HL-60 (cell line): ENCODE measurements around the gene TNFSF11.

Source experiments
- DNase-seq, 2 experiments: peaks; one replicate each; pipeline ENCODE4 v3.0.0-alpha.2; 2010 to 2020; ENCODE audit warnings: low read depth in 1 of 2, low spot score in 1 of 2
- H3K27ac ChIP-seq: fragments of 250-450 bp; sonication (Bioruptor Pico); replicated peaks from 2 replicates; pipeline ENCODE4 v1.5.1; 2020; ENCODE audit warnings: mild to moderate bottlenecking, moderate library complexity
- H3K27me3 ChIP-seq: fragments of 250-450 bp; sonication (Bioruptor Pico); 2 replicates; pipeline ENCODE4 v1.5.1; 2021; ENCODE audit warnings: mild to moderate bottlenecking, moderate library complexity; ENCODE audit not compliant: insufficient read depth, poor library complexity, severe bottlenecking
- H3K4me3 ChIP-seq: replicated peaks from 2 replicates; pipeline ENCODE4 v1.5.1; 2011; ENCODE audit warnings: mild to moderate bottlenecking, control low read depth, low read length; ENCODE audit not compliant: insufficient read depth
- GABPA ChIP-seq: IDR thresholded peaks from 2 replicates; pipeline ENCODE4 v1.6.1; 2012; ENCODE audit warnings: low read depth
- POLR2AphosphoS5 ChIP-seq: IDR thresholded peaks from 2 replicates; pipeline ENCODE4 v1.6.1; 2012; ENCODE audit warnings: low read depth
- SPI1 ChIP-seq: IDR thresholded peaks from 2 replicates; pipeline ENCODE4 v1.6.1; 2012; ENCODE audit warnings: low read depth, mild to moderate bottlenecking, borderline replicate concordance
- TF ChIP-seq, protein P1 (sequence below): IDR thresholded peaks from 2 replicates; pipeline ENCODE4 v1.6.1; 2012; ENCODE audit warnings: low read depth; ENCODE audit not compliant: insufficient replicate concordance
- TF ChIP-seq, protein P2 (sequence below): IDR thresholded peaks from one replicate; pipeline ENCODE4 v1.5.1; 2011; ENCODE audit warnings: low read length, control low read depth, inconsistent platforms; ENCODE audit not compliant: insufficient read depth

The TNFSF11 gene

DNA sequence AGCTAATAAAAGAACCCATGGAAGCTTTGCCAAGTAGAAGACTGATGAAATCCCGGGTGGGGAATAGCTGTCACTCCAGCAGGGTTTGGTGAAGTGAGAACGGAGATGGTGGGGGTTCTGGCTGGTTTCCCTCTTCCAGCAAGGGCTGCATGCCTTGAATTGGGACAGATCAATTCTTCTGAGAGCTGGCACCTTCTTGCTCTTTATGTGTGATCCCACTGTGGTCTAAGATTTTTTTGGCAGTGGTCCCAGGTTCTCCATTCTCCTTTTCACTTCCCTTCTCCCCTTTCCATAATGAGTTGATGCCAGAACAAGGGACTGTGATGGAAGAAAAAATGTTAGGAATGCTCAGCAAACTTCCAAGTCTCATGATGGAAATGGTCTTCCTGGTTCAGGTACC is 50.0 kb downstream of the TNFSF11 start:
- Histone ChIP-seq H3K4me3 (no peak overlapping the region), H3K27me3 (no peaks in the 10 kb centered on the region), H3K27ac (no peak overlapping the region)
- TF ChIP-seq SPI1 (no peak), GABPA (no peak), POLR2AphosphoS5 (no peak)
- TF ChIP-seq, protein P1, sequence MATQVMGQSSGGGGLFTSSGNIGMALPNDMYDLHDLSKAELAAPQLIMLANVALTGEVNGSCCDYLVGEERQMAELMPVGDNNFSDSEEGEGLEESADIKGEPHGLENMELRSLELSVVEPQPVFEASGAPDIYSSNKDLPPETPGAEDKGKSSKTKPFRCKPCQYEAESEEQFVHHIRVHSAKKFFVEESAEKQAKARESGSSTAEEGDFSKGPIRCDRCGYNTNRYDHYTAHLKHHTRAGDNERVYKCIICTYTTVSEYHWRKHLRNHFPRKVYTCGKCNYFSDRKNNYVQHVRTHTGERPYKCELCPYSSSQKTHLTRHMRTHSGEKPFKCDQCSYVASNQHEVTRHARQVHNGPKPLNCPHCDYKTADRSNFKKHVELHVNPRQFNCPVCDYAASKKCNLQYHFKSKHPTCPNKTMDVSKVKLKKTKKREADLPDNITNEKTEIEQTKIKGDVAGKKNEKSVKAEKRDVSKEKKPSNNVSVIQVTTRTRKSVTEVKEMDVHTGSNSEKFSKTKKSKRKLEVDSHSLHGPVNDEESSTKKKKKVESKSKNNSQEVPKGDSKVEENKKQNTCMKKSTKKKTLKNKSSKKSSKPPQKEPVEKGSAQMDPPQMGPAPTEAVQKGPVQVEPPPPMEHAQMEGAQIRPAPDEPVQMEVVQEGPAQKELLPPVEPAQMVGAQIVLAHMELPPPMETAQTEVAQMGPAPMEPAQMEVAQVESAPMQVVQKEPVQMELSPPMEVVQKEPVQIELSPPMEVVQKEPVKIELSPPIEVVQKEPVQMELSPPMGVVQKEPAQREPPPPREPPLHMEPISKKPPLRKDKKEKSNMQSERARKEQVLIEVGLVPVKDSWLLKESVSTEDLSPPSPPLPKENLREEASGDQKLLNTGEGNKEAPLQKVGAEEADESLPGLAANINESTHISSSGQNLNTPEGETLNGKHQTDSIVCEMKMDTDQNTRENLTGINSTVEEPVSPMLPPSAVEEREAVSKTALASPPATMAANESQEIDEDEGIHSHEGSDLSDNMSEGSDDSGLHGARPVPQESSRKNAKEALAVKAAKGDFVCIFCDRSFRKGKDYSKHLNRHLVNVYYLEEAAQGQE = no peak
- TF ChIP-seq, protein P2, sequence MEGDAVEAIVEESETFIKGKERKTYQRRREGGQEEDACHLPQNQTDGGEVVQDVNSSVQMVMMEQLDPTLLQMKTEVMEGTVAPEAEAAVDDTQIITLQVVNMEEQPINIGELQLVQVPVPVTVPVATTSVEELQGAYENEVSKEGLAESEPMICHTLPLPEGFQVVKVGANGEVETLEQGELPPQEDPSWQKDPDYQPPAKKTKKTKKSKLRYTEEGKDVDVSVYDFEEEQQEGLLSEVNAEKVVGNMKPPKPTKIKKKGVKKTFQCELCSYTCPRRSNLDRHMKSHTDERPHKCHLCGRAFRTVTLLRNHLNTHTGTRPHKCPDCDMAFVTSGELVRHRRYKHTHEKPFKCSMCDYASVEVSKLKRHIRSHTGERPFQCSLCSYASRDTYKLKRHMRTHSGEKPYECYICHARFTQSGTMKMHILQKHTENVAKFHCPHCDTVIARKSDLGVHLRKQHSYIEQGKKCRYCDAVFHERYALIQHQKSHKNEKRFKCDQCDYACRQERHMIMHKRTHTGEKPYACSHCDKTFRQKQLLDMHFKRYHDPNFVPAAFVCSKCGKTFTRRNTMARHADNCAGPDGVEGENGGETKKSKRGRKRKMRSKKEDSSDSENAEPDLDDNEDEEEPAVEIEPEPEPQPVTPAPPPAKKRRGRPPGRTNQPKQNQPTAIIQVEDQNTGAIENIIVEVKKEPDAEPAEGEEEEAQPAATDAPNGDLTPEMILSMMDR = no peak
- no peak for DNase-seq

DNA sequence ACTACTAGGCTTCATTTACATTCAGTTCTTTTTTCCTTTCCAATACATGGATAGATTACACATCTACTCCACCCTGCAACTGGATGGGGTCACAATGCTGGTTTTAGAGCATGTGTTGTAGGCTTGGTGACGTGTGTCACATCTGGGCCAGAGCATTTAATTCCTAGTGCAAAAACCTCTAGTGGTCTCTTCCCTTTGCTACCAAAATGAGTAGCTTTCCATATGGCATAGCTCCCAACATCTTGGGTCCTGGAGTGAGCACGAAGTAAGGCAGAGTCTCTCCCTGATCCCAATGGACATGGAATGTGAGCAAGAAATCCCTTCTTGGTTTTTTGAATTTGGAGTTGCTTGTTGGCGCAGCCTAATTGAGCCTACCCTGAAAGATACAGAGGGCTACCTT is 51.7 kb downstream of the TNFSF11 start:
- no peak for DNase-seq
- TF ChIP-seq, protein P2 = no peak
- TF ChIP-seq GABPA (no peak), SPI1 (no peak), POLR2AphosphoS5 (no peak)
- TF ChIP-seq, protein P1 = no peak

DNA sequence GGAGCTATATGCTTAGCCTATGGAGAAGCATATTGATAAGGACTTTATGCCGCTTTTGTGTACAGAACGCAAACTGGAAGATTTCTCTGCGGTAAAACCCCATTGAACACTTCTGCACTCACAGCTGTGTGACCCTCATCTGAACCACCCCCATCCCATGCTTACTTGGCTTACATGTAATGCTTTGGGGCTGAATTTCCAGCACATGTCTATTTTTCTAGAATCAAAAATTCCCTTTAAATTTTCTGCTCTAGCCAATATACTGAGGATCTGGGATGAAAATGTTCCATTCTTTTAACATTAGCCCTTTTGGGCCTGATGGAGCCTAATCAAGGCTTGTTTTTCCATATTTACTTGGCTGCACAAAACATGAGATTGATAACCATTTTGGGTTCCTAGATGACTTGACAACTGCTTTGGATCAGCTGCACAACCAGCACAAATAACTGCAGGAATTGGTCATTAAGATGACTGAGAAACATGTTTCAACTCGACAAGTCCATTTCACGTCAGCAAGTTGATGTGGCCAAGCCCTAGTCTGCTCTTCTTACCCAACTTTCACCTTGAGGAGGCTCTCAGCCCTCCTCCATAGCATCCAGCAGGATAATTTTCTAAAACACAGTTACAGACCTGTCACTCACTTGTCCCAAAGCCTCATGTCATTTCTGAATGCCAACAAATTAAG is 52.4 kb downstream of the TNFSF11 start:
- no peaks in the 10 kb centered on the region for H3K27me3 ChIP-seq
- DNase-seq = no peak
- TF ChIP-seq SPI1 = no peak
- TF ChIP-seq POLR2AphosphoS5 = no peak
- TF ChIP-seq, protein P1 = no peak
- TF ChIP-seq, protein P2 = no peak
- no peak for TF ChIP-seq GABPA
- no peak overlapping the region for H3K27ac ChIP-seq
- H3K4me3 ChIP-seq = no peak overlapping the region

More for the DNA sequence above, 51.7 kb downstream of the TNFSF11 start:
- H3K27me3 ChIP-seq = no peaks in the 10 kb centered on the region
- no peak overlapping the region for H3K27ac ChIP-seq
- H3K4me3 ChIP-seq = no peak overlapping the region
